HG03558 (cell line): ENCODE measurements around the gene PHRF1.

Source experiments
- ATAC-seq: cut with Tn5 transposase; IDR thresholded peaks from one replicate; pipeline ENCODE4 v1.9.1; 2021; ENCODE audit warnings: moderate number of reproducible peaks; ENCODE audit not compliant: unreplicated experiment; ENCODE audit errors: extremely low read depth

PHRF1 gene

DNA sequence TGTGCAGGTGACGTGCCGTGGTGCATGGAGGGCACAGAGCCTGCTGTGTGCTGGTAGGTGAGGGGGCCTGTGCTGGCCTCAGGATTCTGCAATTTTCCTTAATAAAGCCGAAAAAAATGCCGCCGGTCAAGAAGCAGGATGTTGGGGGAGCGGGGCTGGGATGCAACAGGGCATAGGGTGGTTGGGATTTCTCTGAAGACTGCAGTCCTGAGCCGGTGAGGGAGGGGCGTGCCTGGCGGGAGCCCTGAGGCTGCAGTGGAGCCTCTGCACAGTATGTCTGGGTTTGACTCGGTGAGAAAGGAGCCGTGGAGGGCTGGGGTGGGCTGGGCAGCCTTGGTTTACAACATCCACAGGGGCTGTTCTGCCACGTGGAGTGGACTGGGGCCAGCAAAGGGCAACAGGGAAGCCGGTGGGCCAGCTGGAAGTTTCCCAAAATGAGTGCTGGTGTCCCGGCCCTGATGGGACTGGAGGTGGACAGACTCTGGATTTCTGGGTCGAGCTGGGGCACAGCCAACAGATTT, 47.1 kb downstream of the PHRF1 start:
- no peak for ATAC-seq

DNA sequence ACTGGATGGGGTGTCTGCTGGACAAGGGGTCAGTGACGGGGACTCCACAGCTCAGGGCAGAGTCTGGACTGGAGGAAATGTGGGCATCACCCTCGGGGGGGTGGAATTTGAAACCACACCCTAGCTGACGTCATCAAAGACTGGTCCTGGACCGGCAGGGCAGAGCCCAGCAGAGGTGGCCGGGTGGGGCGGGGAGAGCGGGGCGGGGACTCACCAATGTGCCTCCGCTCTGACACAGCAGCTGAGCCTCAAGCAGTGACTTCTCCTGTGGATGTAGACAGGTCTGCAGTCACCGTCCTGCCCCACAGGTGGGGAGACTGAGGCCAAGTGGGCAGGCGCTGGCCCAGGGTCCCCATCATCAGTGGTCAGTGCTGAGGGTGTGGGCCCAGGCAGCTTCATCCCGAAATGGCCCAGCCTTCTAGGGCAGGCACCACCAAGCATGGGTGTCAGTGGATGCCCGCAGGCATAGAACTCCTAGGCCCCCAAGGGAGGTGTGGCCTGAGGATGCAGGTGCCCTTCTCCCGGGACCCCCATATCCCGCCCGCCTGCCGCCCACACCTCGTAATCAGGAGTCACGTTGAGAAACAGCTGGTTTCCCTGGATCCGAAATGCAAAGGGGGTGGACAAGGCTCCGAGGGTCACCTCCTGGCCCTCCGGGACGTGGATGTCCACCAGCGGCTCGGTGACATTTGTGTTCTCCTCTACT, 47.9 kb downstream of the PHRF1 start:
- no peak for ATAC-seq

DNA sequence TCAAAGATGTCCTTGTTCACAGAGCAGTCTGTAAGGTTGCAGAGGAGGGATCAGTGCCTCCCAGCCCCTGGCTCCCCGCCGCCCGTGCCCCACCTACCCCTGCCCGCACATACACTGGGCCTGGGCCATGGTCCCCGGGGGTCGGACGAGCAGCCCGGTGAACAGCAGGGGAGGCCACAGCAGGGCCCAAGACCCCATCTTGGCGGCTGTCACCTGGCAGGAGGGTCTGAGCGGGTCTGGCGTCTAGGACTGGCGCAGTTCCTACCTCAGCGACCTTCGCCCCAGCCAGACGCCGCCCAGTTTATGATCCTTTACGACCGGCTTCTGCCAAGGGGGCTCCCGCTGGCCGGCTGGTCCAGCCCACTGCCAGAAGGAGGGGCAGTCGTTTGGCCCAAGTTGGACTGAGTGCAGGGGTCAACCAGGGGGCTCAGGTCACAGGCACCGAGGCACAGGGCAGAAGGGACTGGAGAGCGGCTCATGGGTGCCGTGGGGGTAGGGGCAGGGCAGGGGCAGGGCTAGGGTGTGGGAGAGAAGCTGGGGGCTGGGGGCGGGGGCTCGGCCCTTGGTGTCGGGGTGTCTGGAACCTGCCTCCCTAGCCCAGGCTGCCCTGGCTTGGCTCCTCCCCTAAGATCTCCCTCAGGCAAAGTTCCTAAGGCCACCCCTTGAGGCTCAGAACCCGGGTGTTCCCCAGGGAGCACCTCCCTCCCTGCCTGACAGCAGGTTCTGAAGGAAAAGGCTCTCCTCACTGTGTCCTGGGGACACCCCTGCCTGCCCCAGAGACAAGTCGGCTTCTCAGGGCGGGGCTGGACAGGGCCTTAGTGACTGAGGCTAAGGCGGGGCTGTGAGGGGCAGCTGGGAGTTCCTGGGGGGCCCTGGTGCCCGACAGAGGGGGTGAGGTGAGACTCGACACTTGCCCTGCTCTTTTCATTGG, 48.7 kb downstream of the PHRF1 start, which contains the start of gene CDHR5:
Gene CDHR5 (minus strand): TSS at position 251 of the 931 bp plus-strand sequence. CDS start 53 bp downstream, at position 198.
- ATAC-seq, result no peak

DNA sequence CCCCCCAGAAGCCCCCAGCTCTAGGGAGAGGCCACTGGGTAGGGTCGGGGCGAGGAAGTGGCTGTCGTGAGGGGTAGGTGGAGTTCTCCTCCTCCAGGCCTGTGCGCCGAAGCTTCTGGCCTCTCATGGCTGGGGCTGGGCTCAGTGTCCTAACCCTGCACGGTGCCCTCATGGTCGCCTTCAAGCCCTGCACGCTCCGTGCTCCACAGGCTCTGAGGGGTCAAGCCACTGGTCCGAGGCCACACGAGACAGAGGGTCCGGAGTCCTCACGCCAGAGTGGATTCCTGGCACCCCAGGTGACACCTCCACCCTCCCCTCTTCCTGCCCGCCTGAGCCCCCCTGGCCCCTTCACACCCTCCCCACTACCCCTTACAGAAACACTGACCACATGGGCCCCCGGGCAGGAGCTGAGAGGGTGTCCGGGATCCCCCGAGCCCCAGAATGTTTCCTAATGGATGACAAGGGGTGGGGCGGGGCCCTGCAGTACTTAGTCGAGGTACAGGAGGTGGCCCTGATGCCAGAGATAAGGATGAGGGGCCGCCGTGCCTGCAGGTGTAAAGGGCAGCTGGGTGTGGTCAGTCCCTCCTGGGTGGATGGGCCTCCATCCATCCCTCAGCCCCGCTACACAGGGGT, 49.5 kb downstream of the PHRF1 start:
- no peak for ATAC-seq

DNA sequence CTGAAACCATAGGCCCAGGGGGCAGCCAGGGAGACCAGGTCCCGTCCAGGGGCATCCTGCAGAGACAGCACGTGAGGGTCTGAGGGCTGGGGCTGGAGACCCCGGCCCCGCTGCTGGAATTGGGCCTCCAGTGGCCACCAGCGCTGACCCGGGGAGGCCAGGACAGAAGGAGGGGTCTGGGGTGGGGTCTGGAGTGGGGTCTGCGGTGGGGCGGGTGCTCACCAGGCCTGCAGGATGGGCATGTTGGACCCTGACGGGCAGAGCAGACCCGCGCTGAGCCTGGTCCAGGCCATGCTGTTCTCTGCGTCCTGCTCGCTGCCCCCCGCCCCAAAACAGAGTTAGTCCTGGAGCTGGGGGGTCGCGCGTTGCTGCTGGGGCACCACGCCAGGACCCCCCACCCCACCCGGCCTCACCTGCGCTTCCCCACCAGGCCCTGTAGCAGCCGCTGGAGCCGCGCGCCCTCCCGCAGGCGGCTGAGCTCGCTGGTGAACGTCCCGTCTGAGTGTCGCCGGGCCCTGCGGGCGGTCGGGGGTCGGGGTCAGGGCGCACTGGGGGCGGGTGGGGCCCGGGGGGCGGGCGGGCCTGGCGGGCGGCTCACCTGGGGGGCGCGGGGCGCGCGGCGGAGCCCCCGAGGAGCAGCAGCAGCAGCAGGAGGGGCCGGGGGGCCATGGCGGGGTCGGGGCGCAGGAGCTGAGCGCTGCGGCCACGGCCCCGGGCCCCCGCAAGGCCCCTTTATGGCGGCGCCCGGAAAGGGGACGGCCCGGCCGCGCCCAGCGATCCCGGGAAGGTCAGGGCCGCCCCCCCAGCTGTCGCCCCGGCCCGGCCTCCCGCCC, 50.4 kb downstream of the PHRF1 start, which contains the start of gene SCT:
Gene SCT (minus strand): TSS at position 707 of the 833 bp plus-strand sequence. CDS start 38 bp downstream, at position 669.
- ATAC-seq, result no peak

DNA sequence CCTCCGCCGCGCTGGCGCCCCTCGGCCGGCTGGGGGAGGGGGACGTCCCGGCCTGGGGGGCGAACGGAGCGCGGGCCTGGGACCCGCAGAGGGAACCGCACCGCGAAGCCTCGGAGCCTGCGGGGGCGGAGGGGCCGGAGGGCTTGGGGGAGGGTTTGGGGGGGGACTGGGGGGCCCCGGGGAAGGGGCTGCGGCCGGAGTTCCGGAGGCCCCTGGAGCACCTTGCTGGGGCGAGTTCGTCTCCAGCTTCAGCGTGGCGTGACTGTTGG, 51.0 kb downstream of the PHRF1 start:
- no peak for ATAC-seq

DNA sequence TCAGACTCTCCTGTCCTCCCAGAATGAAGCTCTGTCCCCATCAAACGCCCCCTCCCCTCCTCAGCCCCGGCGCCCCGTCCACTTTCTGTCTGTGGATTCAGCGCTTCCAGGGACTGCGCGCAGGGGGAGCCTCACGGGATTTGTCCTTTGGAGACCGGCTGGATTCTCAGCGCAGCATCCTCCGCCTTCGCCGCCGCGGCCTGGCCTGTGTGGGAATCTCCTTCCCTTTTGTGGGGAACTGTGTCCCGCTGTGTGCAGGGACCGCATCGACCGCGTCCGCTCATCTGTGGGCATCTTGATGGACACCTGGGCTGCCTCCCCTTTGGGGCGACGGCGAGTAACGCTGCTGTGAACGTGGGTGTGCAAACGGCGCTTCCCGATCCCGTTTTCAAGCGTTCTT, 51.8 kb downstream of the PHRF1 start:
- no peak for ATAC-seq

DNA sequence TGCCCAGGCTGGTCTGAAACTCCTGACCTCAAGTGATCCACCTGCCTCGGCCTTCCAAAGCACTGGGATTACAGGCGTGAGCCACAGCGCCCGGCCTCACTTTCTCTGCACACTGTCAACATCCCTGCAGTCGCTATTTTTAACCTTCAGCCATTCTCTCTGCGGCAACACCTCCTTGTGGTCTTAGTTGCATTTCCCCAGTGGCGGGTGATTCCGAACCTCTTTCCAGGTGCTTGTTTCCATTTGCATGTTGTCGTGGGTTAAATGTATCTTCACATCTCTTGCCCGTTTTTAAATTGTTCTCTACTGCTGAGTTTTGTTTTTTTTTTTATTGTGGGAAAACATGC, 52.9 kb downstream of the PHRF1 start:
- ATAC-seq, result no peak

DNA sequence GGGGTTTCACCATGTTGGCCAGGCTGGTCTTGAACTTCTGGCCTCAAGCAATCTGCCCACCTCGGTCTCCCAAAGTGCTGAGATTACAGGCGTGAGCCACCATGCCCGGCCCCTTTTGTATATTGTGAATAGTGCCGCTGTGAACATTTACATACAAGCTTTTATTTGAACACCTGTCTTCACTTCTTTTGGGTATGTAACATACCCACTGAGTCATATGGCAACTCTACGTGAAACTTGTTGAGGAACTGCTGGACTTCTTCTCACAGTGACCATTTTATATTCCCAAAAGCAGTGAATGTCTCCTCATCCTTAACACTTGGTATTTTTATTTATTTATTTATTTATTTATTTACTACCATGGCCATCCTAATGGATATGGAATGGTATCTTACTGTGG, 54.6 kb downstream of the PHRF1 start:
- no peak for ATAC-seq

DNA sequence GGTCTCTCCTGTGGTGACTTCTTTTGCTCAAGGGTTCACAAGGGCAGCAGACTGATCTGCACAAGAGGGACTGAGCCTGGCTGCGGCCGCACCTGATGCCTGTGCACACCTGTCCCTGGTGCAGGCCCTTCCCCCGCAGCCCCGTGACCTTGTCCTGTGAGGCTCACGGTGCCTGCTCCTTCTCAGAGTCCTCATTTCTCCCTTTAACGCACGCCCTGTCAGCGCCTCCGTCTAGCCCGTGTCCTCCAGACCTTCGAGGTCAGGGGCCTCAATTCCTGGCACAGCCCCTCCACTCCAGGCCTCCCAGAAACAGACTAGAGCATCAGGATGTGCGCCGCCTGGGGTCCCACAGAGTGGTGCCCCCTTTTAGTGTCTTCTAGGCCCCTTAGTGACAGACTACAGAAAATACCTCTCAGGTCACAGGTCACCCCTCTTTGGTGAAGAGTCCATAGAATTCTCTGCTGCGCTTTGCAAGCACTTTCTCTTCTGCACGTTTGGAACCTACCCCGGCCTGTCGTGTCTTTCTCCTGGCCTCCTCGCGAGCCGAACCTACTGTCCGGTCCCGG, 59.8 kb downstream of the PHRF1 start:
- ATAC-seq, result no peak

DNA sequence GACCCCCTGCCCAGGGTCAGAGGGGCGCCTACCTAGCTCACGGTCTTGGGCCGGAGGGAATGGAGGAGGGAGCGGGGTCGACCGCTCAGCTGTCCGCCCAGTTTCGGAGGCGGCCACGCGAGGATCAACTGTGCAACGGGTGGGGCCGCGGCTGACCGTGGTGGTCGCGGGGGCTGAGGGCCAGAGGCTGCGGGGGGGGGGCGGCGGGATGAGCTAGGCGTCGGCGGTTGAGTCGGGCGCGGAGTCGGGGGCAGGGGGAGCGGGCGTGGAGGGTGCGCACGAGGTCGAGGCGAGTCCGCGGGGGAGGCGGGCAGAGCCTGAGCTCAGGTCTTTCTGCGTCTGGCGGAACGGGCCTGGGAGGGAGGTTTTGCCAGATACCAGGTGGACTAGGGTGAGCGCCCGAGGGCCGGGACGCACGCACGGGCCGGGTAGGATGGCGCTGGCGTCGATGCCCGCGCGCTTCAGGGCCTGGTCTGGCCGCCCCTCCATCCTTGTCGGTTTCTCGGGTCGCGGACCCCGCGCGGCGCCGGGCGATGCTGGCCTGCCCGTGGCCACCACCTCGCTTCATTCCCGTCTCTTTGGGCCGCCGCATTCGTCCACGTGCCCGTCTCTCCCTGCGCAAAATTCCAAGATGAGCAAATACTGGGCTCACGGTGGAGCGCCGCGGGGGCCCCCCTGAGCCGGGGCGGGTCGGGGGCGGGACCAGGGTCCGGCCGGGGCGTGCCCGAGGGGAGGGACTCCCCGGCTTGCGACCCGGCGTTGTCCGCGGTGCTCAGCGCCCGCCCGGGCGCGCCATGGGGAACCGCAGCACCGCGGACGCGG, 60.5 kb downstream of the PHRF1 start, which contains the start of gene DRD4:
Gene DRD4 (plus strand): TSS at position 759 of the 822 bp plus-strand sequence. CDS start 36 bp downstream, at position 795.
- ATAC-seq, result no peak

DNA sequence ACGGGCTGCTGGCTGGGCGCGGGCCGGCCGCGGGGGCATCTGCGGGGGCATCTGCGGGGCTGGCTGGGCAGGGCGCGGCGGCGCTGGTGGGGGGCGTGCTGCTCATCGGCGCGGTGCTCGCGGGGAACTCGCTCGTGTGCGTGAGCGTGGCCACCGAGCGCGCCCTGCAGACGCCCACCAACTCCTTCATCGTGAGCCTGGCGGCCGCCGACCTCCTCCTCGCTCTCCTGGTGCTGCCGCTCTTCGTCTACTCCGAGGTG, 61.0 kb downstream of the PHRF1 start:
- ATAC-seq, result no peak

DNA sequence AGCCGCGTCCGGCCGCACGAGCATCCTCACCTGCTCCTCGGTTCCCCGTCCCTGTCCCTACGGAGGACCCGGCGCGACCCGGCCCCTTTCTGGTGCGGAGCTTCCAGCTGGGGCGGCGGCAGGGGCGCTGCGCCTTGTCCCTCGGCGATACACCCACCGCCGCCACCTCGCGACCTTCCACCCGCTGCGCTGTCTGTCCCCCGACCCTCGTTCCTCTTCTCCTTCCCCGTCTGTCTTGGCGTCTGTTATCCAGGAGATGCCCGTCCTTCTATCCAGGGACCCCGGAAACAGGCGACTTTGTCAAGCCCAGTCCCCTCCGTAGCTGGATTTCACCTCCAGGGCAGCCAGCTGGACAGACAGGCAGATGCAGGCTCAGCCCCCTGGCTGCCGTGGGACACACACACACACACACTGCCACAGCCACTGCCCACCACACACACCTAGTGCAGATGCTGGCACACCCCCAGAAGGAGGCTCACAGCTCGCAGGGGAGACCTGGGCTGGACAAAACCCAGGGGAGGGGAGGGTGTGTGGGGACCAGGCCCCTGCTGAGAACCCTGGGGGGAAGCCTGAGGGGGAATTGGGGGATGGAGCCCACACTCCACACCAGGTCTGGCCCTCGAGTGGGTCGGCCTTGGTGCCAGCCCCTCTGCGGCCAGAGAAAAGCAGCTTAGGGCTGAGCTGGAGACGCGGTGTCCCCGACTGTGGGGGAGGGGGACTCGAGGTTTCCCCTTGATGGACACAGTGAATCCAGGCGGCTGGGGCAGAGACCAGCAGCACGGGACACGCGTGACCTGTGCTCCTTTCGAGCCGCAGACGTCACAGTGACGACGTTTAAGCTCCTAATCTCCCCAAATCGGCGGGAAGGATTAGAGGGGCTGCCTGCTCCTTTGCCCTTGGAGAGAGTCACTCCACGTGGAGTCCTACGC, 61.6 kb downstream of the PHRF1 start:
- no peak for ATAC-seq

DNA sequence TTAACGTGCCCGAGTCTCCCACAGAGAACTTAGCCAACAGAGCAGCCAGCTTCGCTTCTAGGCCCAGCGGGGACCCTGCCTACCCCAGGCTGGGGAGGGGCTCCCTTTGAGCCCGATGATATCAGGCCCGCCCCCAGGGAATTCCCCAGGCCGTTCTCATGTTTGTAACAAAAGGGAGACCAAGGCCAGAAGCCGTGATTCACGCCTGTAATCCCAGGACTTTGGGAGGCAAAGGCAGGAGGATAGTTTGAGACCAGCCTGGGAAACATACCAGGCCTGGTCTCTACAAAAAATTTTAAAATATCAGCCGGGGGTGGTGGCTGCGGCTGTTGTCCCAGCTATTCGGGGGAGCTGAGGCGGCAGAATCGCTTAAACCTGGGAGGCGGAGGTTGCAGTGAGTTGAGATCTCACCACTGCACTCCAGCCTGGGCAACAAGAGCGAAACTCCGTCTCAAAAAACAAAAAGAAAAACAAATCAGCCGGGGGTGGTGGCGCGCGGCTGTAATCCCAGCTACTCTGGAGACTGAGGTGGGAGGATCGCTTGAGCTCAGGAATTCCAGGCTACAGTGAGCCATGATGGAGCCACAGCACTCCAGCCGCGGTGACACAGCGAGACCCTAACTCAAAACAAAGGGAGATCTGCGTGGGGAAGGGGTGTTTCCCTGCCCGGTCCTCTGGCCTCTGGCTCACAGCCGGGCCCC, 62.5 kb downstream of the PHRF1 start:
- ATAC-seq, result no peak

DNA sequence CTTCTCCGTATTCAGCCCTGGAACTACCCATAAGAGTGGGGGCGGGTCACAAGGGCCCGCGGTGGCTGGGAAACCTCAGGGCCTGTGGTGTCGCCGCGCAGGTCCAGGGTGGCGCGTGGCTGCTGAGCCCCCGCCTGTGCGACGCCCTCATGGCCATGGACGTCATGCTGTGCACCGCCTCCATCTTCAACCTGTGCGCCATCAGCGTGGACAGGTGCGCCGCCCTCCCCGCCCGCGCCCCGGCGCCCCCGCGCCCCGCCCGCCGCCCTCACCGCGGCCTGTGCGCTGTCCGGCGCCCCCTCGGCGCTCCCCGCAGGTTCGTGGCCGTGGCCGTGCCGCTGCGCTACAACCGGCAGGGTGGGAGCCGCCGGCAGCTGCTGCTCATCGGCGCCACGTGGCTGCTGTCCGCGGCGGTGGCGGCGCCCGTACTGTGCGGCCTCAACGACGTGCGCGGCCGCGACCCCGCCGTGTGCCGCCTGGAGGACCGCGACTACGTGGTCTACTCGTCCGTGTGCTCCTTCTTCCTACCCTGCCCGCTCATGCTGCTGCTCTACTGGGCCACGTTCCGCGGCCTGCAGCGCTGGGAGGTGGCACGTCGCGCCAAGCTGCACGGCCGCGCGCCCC, 63.2 kb downstream of the PHRF1 start:
- no peak for ATAC-seq

DNA sequence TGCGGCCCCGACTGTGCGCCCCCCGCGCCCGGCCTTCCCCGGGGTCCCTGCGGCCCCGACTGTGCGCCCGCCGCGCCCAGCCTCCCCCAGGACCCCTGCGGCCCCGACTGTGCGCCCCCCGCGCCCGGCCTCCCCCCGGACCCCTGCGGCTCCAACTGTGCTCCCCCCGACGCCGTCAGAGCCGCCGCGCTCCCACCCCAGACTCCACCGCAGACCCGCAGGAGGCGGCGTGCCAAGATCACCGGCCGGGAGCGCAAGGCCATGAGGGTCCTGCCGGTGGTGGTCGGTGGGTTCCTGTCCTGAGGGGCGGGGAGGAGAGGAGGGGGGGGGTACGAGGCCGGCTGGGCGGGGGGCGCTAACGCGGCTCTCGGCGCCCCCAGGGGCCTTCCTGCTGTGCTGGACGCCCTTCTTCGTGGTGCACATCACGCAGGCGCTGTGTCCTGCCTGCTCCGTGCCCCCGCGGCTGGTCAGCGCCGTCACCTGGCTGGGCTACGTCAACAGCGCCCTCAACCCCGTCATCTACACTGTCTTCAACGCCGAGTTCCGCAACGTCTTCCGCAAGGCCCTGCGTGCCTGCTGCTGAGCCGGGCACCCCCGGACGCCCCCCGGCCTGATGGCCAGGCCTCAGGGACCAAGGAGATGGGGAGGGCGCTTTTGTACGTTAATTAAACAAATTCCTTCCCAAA, 63.9 kb downstream of the PHRF1 start:
- ATAC-seq, result no peak
